ENCODE data around the gene ADAM33.

Gene ADAM33

GRCh38 chr20:3710011-3710466 is 28.2 kb upstream of the ADAM33 start:
- no peak overlapping the region for H3K4me3 ChIP-seq (ENCODE audit: low read depth, low read length)
- TF ChIP-seq CTCF (IDR thresholded peaks at IDR 0.05; ENCODE audit: borderline replicate concordance, insufficient read depth, low read depth, low read length), result no peak

GRCh38 chr20:3707508-3707899 is 25.7 kb upstream of the ADAM33 start:
- TF ChIP-seq CTCF (IDR thresholded peaks at IDR 0.05; ENCODE audit: borderline replicate concordance, insufficient read depth, low read depth, low read length), result no peak
- H3K4me3 ChIP-seq (ENCODE audit: low read depth, low read length), result no peak overlapping the region

GRCh38 chr20:3706774-3707507 is 25.1 kb upstream of the ADAM33 start:
- TF ChIP-seq CTCF (IDR thresholded peaks at IDR 0.05; ENCODE audit: borderline replicate concordance, insufficient read depth, low read depth, low read length), result no peak
- no peak overlapping the region for H3K4me3 ChIP-seq (ENCODE audit: low read depth, low read length)

GRCh38 chr20:3705970-3706739 is 24.3 kb upstream of the ADAM33 start:
- TF ChIP-seq CTCF (IDR thresholded peaks at IDR 0.05; ENCODE audit: borderline replicate concordance, insufficient read depth, low read depth, low read length), result no peak
- H3K4me3 ChIP-seq (ENCODE audit: low read depth, low read length), result no peak overlapping the region

- TF ChIP-seq CTCF (IDR thresholded peaks at IDR 0.05; ENCODE audit: borderline replicate concordance, insufficient read depth, low read depth, low read length), result no peak
- H3K4me3 ChIP-seq (ENCODE audit: low read depth, low read length), result no peak overlapping the region
Measured at GRCh38 chr20:3705491-3705969, 23.7 kb upstream of the ADAM33 start.

- no peak for TF ChIP-seq CTCF (IDR thresholded peaks at IDR 0.05; ENCODE audit: borderline replicate concordance, insufficient read depth, low read depth, low read length)
- no peak overlapping the region for H3K4me3 ChIP-seq (ENCODE audit: low read depth, low read length)
Measured at GRCh38 chr20:3704087-3704486, 22.3 kb upstream of the ADAM33 start.

Data from GM12875 (cell line).